DMS 273 (cell line): Measurements from ENCODE around the gene GPRC5B.

ENCODE experiments used
- DNase-seq: peaks from one replicate; lab custom pipeline; 2025; ENCODE audit not compliant: unreplicated experiment; lab: John Stamatoyannopoulos, UW

GPRC5B gene

DNA sequence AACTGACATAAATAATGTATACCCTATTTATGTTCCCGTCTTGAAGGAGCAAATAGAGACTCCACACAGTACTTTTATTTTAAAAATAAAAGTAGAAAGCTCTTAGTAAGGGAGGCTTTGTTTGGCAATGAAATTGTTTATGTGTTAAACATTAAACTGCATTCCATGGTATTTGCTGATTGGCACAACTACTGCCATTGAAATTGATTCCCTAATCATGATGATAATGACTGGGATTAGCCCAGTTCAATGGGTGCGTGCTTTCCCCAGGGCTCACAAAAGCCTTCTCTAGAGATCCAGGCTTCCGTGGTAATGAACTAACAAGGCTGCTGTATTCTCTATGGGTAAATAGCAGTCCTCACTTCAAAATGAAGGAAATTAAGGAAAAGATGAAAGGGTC lies 67.5 kb downstream of the GPRC5B start:
- DNase-seq: no peak

DNA sequence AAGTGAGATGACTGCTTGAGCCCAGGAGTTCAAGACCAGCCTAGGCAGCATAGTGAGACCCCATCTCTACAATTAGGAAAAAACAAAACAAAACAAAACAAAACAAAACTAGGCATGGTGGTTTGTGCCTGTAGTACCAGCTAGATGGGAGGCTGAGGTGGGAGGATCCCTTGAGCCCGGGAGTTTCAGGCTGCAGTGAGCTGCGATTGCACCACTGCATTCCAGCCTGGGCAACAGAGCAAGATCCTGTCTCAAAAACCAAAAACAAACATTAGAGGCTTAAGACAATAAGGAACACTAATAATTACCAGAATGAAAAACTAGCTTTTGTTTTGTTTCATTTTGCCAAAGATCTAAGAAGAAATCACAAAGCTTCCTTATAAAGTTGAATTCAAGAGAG lies 69.2 kb downstream of the GPRC5B start:
- DNase-seq: no peak

DNA sequence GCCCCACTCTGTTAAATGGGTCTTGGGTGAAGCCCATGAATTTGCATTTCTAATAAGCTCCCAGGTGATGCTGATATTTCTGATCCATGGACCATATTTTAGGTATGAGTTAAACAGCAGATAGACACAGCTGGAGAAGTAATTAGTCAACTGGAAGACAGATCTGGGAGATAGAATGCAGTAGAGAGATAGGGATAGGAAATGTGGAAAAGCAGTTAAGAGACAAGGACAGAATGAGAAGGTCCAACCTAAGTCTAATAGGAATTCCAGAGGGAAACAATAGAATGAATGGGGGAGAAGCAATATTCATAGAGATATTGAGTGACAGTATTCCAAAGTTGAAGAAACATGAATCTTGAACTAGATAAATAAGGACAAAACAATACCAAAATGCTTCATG lies 71.7 kb downstream of the GPRC5B start:
- DNase-seq: no peak

GRCh38 chr16:19810817-19811731 lies 73.6 kb downstream of the GPRC5B start:
- no peak for DNase-seq

DNA sequence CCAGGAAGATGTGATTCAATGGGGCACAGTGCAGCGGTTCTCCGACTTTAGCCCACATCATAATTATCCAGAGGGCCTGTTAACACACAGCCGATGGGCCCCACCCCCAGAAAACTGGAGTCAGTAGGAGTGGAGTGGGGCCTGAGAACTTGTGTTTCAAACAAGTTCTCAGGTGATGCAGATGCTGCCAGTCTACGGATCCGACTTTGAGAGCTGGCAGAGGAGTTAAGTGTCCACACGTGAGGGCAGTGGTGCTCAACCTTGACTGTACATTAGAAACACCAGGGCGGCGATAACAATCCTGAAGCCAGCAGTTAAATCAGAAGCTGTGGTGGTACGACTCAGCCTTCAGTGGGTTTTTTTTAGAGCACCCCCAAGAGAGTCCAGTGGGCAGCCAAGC lies 75.0 kb downstream of the GPRC5B start:
- DNase-seq: no peak

DNA sequence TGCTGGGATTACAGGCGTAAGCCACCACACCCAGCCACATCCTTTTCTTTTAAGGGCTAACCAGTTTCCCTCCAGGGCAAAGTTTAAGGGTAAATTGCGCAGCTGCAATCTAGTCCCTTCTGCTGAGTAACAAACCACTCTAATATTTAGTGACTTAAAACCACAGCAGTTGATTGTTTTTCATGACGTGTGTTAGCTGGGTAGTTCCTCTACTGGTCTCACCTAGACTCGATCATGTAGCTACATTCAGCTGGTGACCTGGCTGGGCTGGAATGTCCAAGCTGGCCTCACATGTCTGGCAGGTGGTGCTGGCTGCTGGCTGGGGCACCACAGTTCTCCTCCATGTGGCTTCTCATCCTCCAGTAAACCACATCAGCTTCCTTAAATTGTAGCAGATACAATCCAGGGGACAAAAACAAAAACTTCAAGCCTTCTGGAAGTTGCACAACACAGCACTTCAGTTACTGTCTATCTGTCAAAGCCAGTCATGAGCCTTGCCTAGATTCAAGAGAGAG lies 75.5 kb downstream of the GPRC5B start:
- DNase-seq: no peak

DNA sequence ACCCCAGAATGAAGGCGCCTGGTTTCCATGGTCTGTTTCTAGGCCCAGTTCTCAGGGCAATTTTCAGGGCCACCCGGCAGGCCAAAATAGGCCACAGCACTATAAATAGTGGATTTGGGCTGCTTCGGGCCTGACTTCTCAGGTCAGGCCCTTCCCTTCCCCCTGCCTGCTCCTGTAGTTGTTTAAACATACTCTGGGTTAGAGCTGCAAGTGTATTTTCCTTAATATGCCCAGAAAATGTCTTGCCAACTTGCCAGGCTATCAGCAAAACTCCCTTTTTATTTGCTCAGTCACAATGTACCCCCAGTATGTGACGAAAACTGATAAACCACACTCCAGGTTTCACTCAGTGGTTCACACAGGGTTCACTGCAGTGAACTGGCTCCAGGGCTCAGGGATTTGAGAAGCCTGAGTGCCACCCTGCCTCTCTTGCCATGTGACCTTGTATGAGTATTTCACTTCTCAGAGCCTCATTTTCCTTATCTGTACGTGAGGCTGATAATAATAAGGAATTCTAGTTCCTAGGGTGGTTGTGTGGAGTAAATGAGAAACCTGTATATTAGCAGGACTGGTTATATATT lies 76.5 kb downstream of the GPRC5B start:
- DNase-seq: no peak
